Lower lobe of right lung (tissue), 2 donors: ENCODE measurements around the gene ADIRF. TPM values are rescaled to one million over a fixed set of nuclear protein-coding genes. Genes with fewer than 3 reads are reported as not detected.

Experiments
- ATAC-seq, 2 donors: fragments of 200-7000 bp; cut with Tn5 transposase; one replicate each; pipeline ENCODE4 v1.9.1; 2020 to 2022; ENCODE audit warnings: mild to moderate bottlenecking in 2 of 2, moderate library complexity in 2 of 2
- DNase-seq: peaks from one replicate; pipeline ENCODE4 v3.0.0-alpha.2; 2020
- H3K27ac ChIP-seq: fragments of 200-600 bp; one replicate; pipeline ENCODE4 v1.8.0; 2022
- H3K27me3 ChIP-seq: fragments of 200-600 bp; one replicate; pipeline ENCODE4 v1.8.0; 2022; ENCODE audit warnings: low read depth
- H3K36me3 ChIP-seq: fragments of 200-600 bp; one replicate; pipeline ENCODE4 v1.8.0; 2022; ENCODE audit warnings: mild to moderate bottlenecking
- H3K4me1 ChIP-seq: fragments of 200-600 bp; one replicate; pipeline ENCODE4 v1.8.0; 2022
- H3K4me3 ChIP-seq: fragments of 200-600 bp; one replicate; pipeline ENCODE4 v1.8.0; 2022; ENCODE audit warnings: mild to moderate bottlenecking
- H3K9me3 ChIP-seq: fragments of 200-600 bp; one replicate; pipeline ENCODE4 v1.8.0; 2022
- intact Hi-C: fragments of 100-400 bp; cut with DNase I; formaldehyde crosslinking; loops from one replicate; pipeline ENCODE4 v1.11.0; 2022
- total RNA-seq: library from RNA; stranded (reverse); fragmentation: NEBNext Ultra II Directional; extraction: Animal tissue kit (Norgen Biotek cat#: 25700); gene quantifications from one replicate; pipeline ENCODE4 v1.2.1, GENCODE V29; 2021
- TF ChIP-seq, protein P1 (sequence below): fragments of 200-600 bp; IDR thresholded peaks from one replicate; pipeline ENCODE4 v1.8.0; 2022; ENCODE audit warnings: antibody characterized with exemption, mild to moderate bottlenecking
- donor health status: DM: no; HTN: yes; CAD: no; lungs with severe emphysema.

Gene ADIRF
- total RNA-seq, 1 donor from 2014 or later = 158 TPM

DNA sequence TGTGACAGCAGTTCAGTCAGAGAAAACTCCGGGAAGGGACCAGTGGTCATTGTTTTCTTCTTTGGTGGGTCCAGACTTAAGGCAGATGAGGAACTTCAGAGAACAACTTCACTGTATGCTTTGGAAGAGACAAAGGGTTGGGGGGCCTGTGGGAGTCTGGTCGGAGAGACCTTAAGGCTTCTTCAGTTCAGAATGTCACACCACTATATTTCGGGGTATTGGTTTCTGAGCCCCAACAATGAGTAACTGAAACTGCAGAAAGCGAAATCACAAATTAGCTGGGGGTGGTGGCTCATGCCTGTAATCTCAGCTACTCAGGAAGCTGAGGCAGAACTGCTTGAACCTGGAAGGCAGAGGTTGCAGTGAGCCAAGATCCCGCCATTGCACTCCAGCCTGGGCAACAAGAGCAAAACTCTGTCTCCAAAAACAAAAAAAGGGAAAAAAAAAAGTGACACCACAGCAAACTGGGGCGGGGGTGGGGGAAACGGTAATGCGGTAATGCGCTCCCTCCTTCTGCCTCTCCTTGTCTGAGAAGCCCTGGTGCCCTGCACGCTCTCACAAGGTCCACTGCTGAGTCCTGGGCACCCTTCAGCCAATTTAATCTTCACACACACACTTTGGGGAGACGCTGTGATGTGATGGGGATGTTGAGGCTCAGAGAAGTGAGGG is 2.2 kb upstream of the ADIRF start:
- H3K4me3 ChIP-seq = no peak overlapping the region
- ATAC-seq (no peak), DNase-seq (no peak)
- no peaks in the 10 kb centered on the region for H3K27me3 ChIP-seq
- no peaks in the 10 kb centered on the region for H3K9me3 ChIP-seq
- H3K36me3 ChIP-seq = no peaks in the 10 kb centered on the region
- H3K27ac ChIP-seq = peak overlapping the region; percentile 58
- peaks cover 53% of the 10 kb centered on the region for H3K4me1 ChIP-seq
- TF ChIP-seq, protein P1, sequence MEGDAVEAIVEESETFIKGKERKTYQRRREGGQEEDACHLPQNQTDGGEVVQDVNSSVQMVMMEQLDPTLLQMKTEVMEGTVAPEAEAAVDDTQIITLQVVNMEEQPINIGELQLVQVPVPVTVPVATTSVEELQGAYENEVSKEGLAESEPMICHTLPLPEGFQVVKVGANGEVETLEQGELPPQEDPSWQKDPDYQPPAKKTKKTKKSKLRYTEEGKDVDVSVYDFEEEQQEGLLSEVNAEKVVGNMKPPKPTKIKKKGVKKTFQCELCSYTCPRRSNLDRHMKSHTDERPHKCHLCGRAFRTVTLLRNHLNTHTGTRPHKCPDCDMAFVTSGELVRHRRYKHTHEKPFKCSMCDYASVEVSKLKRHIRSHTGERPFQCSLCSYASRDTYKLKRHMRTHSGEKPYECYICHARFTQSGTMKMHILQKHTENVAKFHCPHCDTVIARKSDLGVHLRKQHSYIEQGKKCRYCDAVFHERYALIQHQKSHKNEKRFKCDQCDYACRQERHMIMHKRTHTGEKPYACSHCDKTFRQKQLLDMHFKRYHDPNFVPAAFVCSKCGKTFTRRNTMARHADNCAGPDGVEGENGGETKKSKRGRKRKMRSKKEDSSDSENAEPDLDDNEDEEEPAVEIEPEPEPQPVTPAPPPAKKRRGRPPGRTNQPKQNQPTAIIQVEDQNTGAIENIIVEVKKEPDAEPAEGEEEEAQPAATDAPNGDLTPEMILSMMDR = no peak
- intact Hi-C loops = no loop called here

DNA sequence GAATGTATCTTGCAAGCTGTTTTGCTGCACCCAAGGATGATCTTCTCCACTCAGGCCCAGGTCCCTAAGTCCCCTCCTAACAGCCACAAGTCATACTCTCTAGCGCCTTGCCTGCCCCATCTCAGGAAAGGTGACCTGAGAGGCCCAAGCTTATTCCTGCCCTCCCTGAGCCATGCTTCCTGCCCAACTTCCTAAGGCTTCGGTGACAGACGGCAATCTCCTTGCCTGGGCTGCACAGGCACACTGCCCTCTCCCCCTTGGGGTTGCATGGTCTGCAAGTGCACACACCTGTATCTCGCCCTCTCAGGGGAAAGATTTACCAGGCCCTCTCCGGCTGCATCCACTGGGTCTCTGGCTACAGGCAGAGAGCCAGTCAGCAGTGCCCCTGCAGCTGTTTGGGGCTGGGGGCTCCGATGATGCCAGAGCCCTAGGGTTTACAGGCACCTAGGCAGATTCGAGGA is 771 bp upstream of the ADIRF start:
- Histone ChIP-seq H3K27ac (peak overlapping the region; percentile 99), H3K4me1 (peaks cover 65% of the 10 kb centered on the region), H3K9me3 (no peaks in the 10 kb centered on the region), H3K27me3 (no peaks in the 10 kb centered on the region), H3K4me3 (peak overlapping the region; percentile 74), H3K36me3 (no peaks in the 10 kb centered on the region)
- DNase-seq (no peak), ATAC-seq (no peak)
- TF ChIP-seq, protein P1 = no peak
- intact Hi-C loops = no loop called here

DNA sequence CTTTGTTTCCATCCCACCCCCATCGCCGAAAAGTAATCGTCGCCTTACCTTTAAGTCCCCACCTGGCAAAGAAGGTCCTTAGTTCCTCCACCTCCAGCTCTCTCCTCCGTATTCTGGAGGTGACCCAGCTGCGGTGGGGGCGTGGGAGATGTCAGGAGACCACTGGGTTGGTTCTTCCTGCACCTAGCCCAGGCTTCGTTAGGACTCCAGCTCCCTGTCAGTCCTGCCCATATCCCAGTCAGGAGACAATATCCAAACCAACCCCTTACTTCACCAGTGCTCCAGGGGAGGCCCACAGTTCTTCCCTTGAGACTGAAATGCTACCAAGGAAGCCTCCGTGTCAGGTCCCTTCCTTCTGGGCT is 693 bp downstream of the ADIRF start:
- ATAC-seq = no peak
- Histone ChIP-seq H3K27me3 (no peaks in the 10 kb centered on the region), H3K27ac (peak overlapping the region; percentile 99), H3K36me3 (no peaks in the 10 kb centered on the region), H3K4me1 (peaks cover 67% of the 10 kb centered on the region), H3K4me3 (peak overlapping the region; percentile 74), H3K9me3 (no peaks in the 10 kb centered on the region)
- TF ChIP-seq, protein P1 = no peak
- intact Hi-C loops = no loop called here
- DNase-seq = no peak

DNA sequence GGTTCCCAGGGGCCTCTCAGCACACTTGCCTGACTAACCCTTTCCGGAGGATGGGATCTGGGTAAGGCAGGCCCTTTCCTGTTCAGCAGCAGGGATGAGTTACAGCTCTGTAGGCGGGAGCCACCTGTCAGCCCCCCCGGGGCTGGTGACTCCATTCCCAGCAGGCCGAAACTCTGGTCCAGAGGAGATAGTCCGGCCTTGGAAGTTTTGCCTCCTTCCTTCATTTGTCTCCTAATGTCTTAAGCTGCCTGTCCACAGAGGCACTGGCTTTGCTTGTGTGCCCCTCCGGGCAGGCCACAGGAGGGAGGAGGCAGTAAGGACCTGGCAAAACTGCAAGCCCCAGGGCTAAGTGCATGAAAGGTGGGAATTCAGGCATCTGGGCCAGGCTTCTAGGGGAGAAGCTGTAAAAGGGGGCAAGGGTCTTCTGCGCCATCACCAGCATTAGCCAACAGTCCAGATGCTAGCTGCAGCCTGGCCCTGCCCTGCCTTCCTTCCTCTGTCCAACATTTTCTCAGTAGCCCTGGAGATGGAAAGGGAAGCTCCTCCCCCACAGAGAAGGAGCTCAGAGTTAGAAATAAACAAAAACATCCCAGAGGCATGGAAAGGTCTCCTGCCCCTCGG is 1.2 kb downstream of the ADIRF start:
- H3K4me3 ChIP-seq = peak overlapping the region; percentile 74
- intact Hi-C loops = no loop called here
- DNase-seq = no peak
- no peak for ATAC-seq
- H3K4me1 ChIP-seq = peaks cover 67% of the 10 kb centered on the region
- H3K27me3 ChIP-seq = no peaks in the 10 kb centered on the region
- H3K9me3 ChIP-seq = no peaks in the 10 kb centered on the region
- TF ChIP-seq, protein P1 = no peak
- H3K27ac ChIP-seq = peak overlapping the region; percentile 99
- H3K36me3 ChIP-seq = no peaks in the 10 kb centered on the region

DNA sequence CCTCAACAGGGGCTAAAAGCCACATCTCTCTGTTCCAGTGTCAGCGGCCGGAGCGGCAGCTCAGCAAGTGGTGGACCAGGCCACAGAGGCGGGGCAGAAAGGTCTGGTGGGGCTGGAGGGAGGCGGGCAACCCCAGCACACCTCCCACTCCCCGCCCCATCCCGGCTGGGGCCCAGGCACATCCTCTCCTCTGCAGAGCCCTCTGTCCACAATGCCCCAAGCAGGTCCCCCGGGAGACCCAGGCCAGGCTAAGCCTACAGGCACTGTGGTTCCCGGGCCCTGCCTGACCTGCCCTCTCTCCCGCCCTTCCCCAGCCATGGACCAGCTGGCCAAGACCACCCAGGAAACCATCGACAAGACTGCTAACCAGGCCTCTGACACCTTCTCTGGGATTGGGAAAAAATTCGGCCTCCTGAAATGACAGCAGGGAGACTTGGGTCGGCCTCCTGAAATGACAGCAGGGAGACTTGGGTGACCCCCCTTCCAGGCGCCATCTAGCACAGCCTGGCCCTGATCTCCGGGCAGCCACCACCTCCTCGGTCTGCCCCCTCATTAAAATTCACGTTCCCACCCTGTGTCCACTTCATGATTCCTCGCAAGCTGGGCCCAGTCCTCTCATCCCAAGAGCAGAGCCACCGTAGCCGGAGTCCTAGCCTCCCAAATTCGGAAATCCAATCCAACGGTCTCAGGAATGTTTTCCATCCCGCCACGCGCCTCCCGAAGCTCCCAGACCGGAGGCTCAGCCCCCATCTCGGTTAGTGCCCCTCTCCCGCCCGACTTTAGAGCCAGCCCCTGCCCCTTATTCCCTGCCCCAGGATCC is 2.1 kb downstream of the ADIRF start:
- H3K4me1 ChIP-seq = peaks cover 67% of the 10 kb centered on the region
- H3K9me3 ChIP-seq = no peaks in the 10 kb centered on the region
- DNase-seq (peak; percentile 85), ATAC-seq (peak; percentile 68 to 70)
- TF ChIP-seq, protein P1 = no peak
- H3K27me3 ChIP-seq = no peaks in the 10 kb centered on the region
- intact Hi-C loops = no loop called here
- peak overlapping the region; percentile 99 for H3K27ac ChIP-seq
- peak overlapping the region; percentile 74 for H3K4me3 ChIP-seq
- H3K36me3 ChIP-seq = no peaks in the 10 kb centered on the region
